Activated T-helper 1 cell treated with Interleukin-2 at 50 U/mL for 16 hours (primary cell): Measurements from ENCODE around the gene ULBP1.
"Not testable (repeated sequence)": the region's sequence is repeated elsewhere in the genome, so short reads cannot be mapped to it uniquely, and the experiment has no call there.

Experiments used
- DNase-seq: peaks from one replicate; pipeline ENCODE4 v3.0.0-alpha.2; 2020; ENCODE audit warnings: low read depth

ULBP1 gene

GRCh38 chr6:149933461-149933860 lies 30.3 kb upstream of the ULBP1 start:
- DNase-seq: no peak

GRCh38 chr6:149934249-149935156 lies 29.2 kb upstream of the ULBP1 start:
- no peak for DNase-seq

GRCh38 chr6:149935246-149935645 lies 28.5 kb upstream of the ULBP1 start:
- DNase-seq: no peak

GRCh38 chr6:149935668-149936067 lies 28.1 kb upstream of the ULBP1 start:
- no peak for DNase-seq

GRCh38 chr6:149936743-149937142 lies 27.0 kb upstream of the ULBP1 start:
- no peak for DNase-seq

- not testable (repeated sequence) for DNase-seq
These were observed 25.7 kb upstream of the ULBP1 start for GRCh38 chr6:149938013-149938570.

- no peak for DNase-seq
These were observed 25.0 kb upstream of the ULBP1 start for GRCh38 chr6:149938571-149939355.

GRCh38 chr6:149939356-149939648 lies 24.4 kb upstream of the ULBP1 start:
- DNase-seq: no peak

- no peak for DNase-seq
These were observed 23.7 kb upstream of the ULBP1 start for GRCh38 chr6:149939909-149940671.

- DNase-seq: no peak
These were observed 23.1 kb upstream of the ULBP1 start for GRCh38 chr6:149940672-149940982.

GRCh38 chr6:149941583-149942460 lies 21.9 kb upstream of the ULBP1 start, which contains the start of gene ULBP2:
Gene ULBP2, plus strand, starts transcription at chr6:149942014. Its CDS starts 59 bp downstream, at chr6:149942073.
- DNase-seq: peak; percentile 76

- DNase-seq: no peak
These were observed 21.3 kb upstream of the ULBP1 start for GRCh38 chr6:149942461-149942829.

GRCh38 chr6:149943321-149943720 lies 20.4 kb upstream of the ULBP1 start:
- DNase-seq: not testable (repeated sequence)

GRCh38 chr6:149945276-149945675 lies 18.5 kb upstream of the ULBP1 start:
- not testable (repeated sequence) for DNase-seq

- DNase-seq: not testable (repeated sequence)
These were observed 17.1 kb upstream of the ULBP1 start for GRCh38 chr6:149946631-149947030.

GRCh38 chr6:149947533-149947932 lies 16.2 kb upstream of the ULBP1 start:
- DNase-seq: not testable (repeated sequence)

- no peak for DNase-seq
These were observed 15.7 kb upstream of the ULBP1 start for GRCh38 chr6:149948011-149948410.

- no peak for DNase-seq
These were observed 15.1 kb upstream of the ULBP1 start for GRCh38 chr6:149948616-149949015.

GRCh38 chr6:149950423-149950822 lies 13.3 kb upstream of the ULBP1 start:
- no peak for DNase-seq

GRCh38 chr6:149951096-149951495 lies 12.6 kb upstream of the ULBP1 start:
- no peak for DNase-seq

- no peak for DNase-seq
These were observed 12.1 kb upstream of the ULBP1 start for GRCh38 chr6:149951626-149952025.
